Keratinocyte (primary cell): ENCODE data around the gene PTPRT. TPM values are rescaled to one million over a fixed set of nuclear protein-coding genes. Genes with fewer than 3 reads are reported as not detected.

ENCODE experiments used
- DNase-seq: peaks from one replicate; pipeline ENCODE4 v3.0.0-alpha.2; 2011; ENCODE audit warnings: low read depth, missing footprints, low spot score
- FAIRE-seq: peaks from 2 replicates; lab custom pipeline; 2011; peaks lifted over from hg19 to GRCh38; lab: Jason Lieb, UNC
- H2AFZ ChIP-seq: 2 replicates; pipeline ENCODE4 v1.6.0; 2012; ENCODE audit warnings: low read length, control low read depth, inconsistent platforms; ENCODE audit not compliant: control insufficient read depth
- H3K27ac ChIP-seq: 2 replicates; pipeline ENCODE4 v1.5.1; 2011; ENCODE audit warnings: low read length; ENCODE audit not compliant: control insufficient read depth, insufficient read depth
- H3K27me3 ChIP-seq: 3 replicates; pipeline ENCODE4 v1.6.0; 2011; ENCODE audit warnings: low read length; ENCODE audit not compliant: control insufficient read depth, insufficient read depth; ENCODE audit errors: extremely low read depth
- H3K36me3 ChIP-seq, 2 experiments: 2 replicates in 1 of 2; 3 replicates in 1 of 2; pipeline ENCODE4 v1.5.1; 2011; ENCODE audit warnings: low read length in 2 of 2, mild to moderate bottlenecking in 1 of 2; ENCODE audit not compliant: control insufficient read depth in 2 of 2, insufficient read depth in 2 of 2; ENCODE audit errors: extremely low read depth in 1 of 2
- H3K4me1 ChIP-seq: 3 replicates; pipeline ENCODE4 v1.5.1; 2011; ENCODE audit warnings: low read length; ENCODE audit not compliant: control insufficient read depth, insufficient read depth; ENCODE audit errors: extremely low read depth
- H3K4me2 ChIP-seq: 3 replicates; pipeline ENCODE4 v1.6.0; 2011; ENCODE audit warnings: low read depth, low read length; ENCODE audit not compliant: control insufficient read depth, insufficient read depth; ENCODE audit errors: extremely low read depth
- H3K4me3 ChIP-seq, 3 experiments: fragments of 200-600 bp in 1 of 3; sonication (generic) in 1 of 3; 2 replicates in 2 of 3; 3 replicates in 1 of 3; pipeline ENCODE4 v1.5.1; 2011 to 2016; ENCODE audit warnings: low read length in 3 of 3, mild to moderate bottlenecking in 3 of 3, control low read depth in 2 of 3, inconsistent platforms in 1 of 3, low read depth in 1 of 3, mixed read lengths in 1 of 3, mixed run types in 1 of 3, moderate library complexity in 1 of 3; ENCODE audit not compliant: control insufficient read depth in 2 of 3, insufficient read depth in 2 of 3; ENCODE audit errors: extremely low read depth in 1 of 3
- H3K79me2 ChIP-seq: 2 replicates; pipeline ENCODE4 v1.6.0; 2012; ENCODE audit warnings: low read length; ENCODE audit not compliant: control insufficient read depth, insufficient read depth
- H3K9ac ChIP-seq: 3 replicates; pipeline ENCODE4 v1.6.0; 2011; ENCODE audit warnings: low read length; ENCODE audit not compliant: control insufficient read depth, insufficient read depth; ENCODE audit errors: extremely low read depth
- H3K9me1 ChIP-seq: 3 replicates; pipeline ENCODE4 v1.6.0; 2011; ENCODE audit warnings: low read length; ENCODE audit not compliant: control insufficient read depth, insufficient read depth; ENCODE audit errors: extremely low read depth
- H3K9me3 ChIP-seq: 2 replicates; pipeline ENCODE4 v1.5.1; 2012; ENCODE audit warnings: low read depth, low read length; ENCODE audit not compliant: control insufficient read depth
- H4K20me1 ChIP-seq: 3 replicates; pipeline ENCODE4 v1.6.0; 2011; ENCODE audit warnings: low read length; ENCODE audit not compliant: control insufficient read depth, insufficient read depth; ENCODE audit errors: extremely low read depth
- CTCF ChIP-seq, 3 experiments: IDR thresholded peaks in 1 of 3; conservative IDR thresholded peaks in 1 of 3; optimal IDR thresholded peaks in 1 of 3; 2 replicates in 2 of 3; 3 replicates in 1 of 3; pipeline versions ENCODE3 to v1.5.1; 2011; ENCODE audit warnings: low read length in 3 of 3, mild to moderate bottlenecking in 3 of 3, moderate library complexity in 2 of 3, control low read depth in 1 of 3, inconsistent platforms in 1 of 3; ENCODE audit not compliant: insufficient read depth in 2 of 3; ENCODE audit errors: extremely low read depth in 1 of 3
- EZH2 ChIP-seq: IDR thresholded peaks from one replicate; pipeline ENCODE4 v1.6.1; 2012; ENCODE audit warnings: inconsistent platforms, mild to moderate bottlenecking, low read length, moderate library complexity
- dilution Hi-C: fragments of 300-500 bp; cut with MboI; formaldehyde crosslinking; loops from one replicate; pipeline ENCODE4 v1.7.0; 2020; ENCODE audit warnings: low sequenced_read_pairs; ENCODE audit not compliant: extremely low pct_ligation_motif_present
- polyA plus RNA-seq, 5 experiments: library from polyadenylated mRNA; depleted of rRNA in 3 of 5; stranded (reverse) in 3 of 5; stranded (forward) in 1 of 5; unstranded in 1 of 5; fragments of >200 nt; gene quantifications; 1 replicate in 1 of 5; 2 replicates in 3 of 5; 3 replicates in 1 of 5; pipeline versions ENCODE4 v1.2.1 to v1.2.3, GENCODE V29; 2011 to 2012; ENCODE audit warnings: missing spikeins in 2 of 5, low read depth in 1 of 5, low replicate concordance in 1 of 5

The PTPRT gene
- polyA plus RNA-seq, 1 donor (not counting 4 experiments of a cell fraction or from before 2014, with no cell fraction given): not detected

GRCh38 chr20:42646250-42646649 lies 543.5 kb downstream of the PTPRT start:
- Histone ChIP-seq H3K27ac (no peak overlapping the region), H3K4me1 (no peaks in the 10 kb centered on the region), H3K4me2 (no peak overlapping the region), H2AFZ (no peak overlapping the region), H3K79me2 (no peaks in the 10 kb centered on the region), H4K20me1 (no peaks in the 10 kb centered on the region), H3K4me3 (no peak overlapping the region), H3K27me3 (no peaks in the 10 kb centered on the region), H3K9me1 (no peaks in the 10 kb centered on the region), H3K9ac (no peak overlapping the region), H3K9me3 (no peaks in the 10 kb centered on the region), H3K36me3 (no peaks in the 10 kb centered on the region)
- FAIRE-seq (no peak), DNase-seq (no peak)
- TF ChIP-seq EZH2: no peak
- TF ChIP-seq CTCF (optimal IDR thresholded peaks at IDR 0.05 in 1 of 3, IDR thresholded peaks at IDR 0.05 in 1 of 3, conservative IDR thresholded peaks at IDR 0.05 in 1 of 3; ENCODE audit: extremely low read depth in 1 of 3, insufficient read depth in 2 of 3, low read length in 3 of 3): no peak
- dilution Hi-C loops: no loop called here

- no peaks in the 10 kb centered on the region for H3K9me3 ChIP-seq
- H3K9me1 ChIP-seq: no peaks in the 10 kb centered on the region
- no peaks in the 10 kb centered on the region for H3K36me3 ChIP-seq
- dilution Hi-C loops: no loop called here
- no peak overlapping the region for H3K27ac ChIP-seq
- H3K4me2 ChIP-seq: no peak overlapping the region
- H3K4me1 ChIP-seq: no peaks in the 10 kb centered on the region
- no peak overlapping the region for H3K9ac ChIP-seq
- H4K20me1 ChIP-seq: no peaks in the 10 kb centered on the region
- no peaks in the 10 kb centered on the region for H3K79me2 ChIP-seq
- no peak for TF ChIP-seq CTCF (optimal IDR thresholded peaks at IDR 0.05 in 1 of 3, IDR thresholded peaks at IDR 0.05 in 1 of 3, conservative IDR thresholded peaks at IDR 0.05 in 1 of 3; ENCODE audit: extremely low read depth in 1 of 3, insufficient read depth in 2 of 3, low read length in 3 of 3)
- TF ChIP-seq EZH2: no peak
- no peak for DNase-seq
- no peak overlapping the region for H3K4me3 ChIP-seq
- no peak for FAIRE-seq
- no peak overlapping the region for H2AFZ ChIP-seq
- no peaks in the 10 kb centered on the region for H3K27me3 ChIP-seq
These were observed 547.8 kb downstream of the PTPRT start for GRCh38 chr20:42641886-42642285.
